GM21529 (cell line): ENCODE data around the gene USPL1.

Experiments
- ATAC-seq: cut with Tn5 transposase; IDR thresholded peaks from one replicate; pipeline ENCODE4 v1.9.1; 2021; ENCODE audit not compliant: unreplicated experiment

USPL1 gene

DNA sequence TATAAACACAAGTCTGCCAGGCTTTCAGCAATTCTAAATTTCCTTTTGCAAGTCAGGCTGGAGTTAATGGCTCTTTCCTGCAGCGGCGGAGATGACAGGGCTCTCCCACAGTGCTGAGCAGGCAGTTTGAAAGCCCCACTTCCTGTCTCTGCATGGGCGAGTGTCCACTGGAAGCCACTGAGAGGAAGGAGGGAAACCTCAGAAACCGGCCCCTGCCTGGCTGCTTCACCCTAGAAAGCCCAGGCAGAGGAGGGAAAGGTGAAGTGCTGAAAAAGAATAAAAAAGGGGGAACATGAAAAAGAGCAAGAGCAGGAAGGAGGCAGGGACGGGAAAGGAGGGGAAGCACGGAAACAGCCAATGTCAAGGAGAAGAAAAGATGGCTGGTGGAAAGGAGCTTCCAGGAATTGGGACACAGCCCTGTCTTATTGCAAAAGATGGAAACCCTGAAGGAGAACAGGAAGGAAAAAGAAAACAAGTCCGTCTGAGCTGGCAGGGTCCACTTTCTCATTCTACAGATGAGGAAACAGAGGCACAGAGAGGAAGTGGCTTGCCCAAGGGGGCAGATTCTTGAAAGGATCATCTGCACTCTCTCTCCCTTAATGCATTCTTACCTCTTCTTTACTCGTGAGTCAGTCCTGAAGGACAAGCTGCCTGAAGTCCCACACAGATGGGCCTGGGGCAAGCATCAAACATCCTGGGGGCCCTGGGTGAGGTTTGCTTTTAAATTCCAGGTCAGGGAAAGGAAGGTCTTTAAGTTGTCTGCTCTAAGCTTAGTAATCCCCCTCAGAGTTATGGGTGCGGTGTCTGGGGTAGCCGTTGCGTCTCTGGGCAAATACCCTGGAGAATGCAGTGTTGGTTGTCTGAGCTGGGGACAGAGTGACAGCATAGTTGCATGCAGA lies 78.8 kb downstream of the USPL1 start:
- ATAC-seq, result no peak

GRCh38 chr13:30697177-30697953 lies 79.6 kb downstream of the USPL1 start:
- ATAC-seq, result no peak

DNA sequence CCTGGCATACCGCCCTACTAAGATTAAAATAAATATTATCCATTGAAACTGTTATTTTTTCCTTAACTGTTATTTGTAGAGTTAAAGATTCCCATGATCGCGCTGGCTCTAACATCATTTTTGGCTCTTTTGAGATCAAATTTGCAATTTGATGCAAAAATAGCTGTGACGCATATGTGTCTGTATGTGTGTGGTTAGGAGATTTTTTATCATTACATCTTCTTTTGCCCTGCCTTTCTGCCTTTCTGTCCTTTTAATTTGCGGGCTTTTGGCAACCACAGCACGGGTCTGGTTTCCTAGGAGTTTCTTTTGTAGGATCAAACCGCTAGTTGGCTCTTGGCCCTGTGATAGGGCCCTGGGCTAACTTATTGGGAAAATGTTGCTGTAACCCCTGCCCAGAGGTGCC lies 80.3 kb downstream of the USPL1 start:
- no peak for ATAC-seq

- no peak for ATAC-seq
Observed at GRCh38 chr13:30698488-30699005, 80.8 kb downstream of the USPL1 start.

DNA sequence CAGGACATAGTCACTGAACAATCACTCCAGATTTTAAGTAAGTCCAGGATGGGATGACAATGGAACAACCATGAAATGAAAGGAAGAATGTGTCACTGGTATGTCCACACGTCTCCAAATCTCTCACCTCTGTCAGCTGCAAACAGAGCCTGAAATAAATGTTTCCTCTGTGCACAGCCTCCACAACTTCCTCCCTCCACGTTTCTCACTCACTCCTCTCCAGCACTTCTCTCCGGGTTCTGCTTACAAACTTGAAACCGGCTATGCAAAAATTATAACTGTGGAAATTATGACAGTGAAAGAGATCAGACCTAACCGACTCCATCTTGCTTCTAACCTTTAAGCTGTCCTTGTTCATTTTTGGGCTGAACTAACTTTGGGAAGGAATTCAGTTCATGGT lies 82.6 kb downstream of the USPL1 start:
- no peak for ATAC-seq

GRCh38 chr13:30702006-30702405 lies 84.3 kb downstream of the USPL1 start:
- no peak for ATAC-seq

- ATAC-seq, result no peak
Observed at GRCh38 chr13:30704596-30704995, 86.9 kb downstream of the USPL1 start.

- ATAC-seq, result no peak
Observed at GRCh38 chr13:30705680-30706079, 88.0 kb downstream of the USPL1 start.

DNA sequence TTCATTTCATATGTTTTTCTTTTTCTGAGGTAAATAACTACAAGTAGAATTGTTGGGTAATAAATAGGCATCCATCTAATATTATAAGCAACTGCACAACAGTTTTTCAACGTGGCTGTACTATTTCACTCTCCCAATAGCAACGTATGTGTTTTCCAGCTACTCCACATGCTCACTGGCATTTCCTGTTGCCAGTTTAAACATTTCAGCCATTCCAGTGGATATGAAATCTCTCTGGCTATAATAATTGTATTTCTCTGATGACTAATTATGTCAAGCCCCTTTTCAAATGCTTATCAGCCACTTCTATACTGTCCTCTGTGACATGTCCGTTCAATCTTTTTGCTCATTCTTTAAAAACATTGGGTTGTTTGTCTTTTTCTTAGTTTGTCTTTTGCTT lies 90.8 kb downstream of the USPL1 start:
- no peak for ATAC-seq
